SK-N-MC (cell line): Measurements from ENCODE around the gene ERCC6L.

ENCODE experiments used
- EZH2 ChIP-seq: fragments of 200-600 bp; sonication (generic); IDR thresholded peaks from one replicate; pipeline ENCODE4 v1.6.1; 2017; ENCODE audit warnings: antibody characterized with exemption
- FOXP2 ChIP-seq: optimal IDR thresholded peaks from 2 replicates; pipeline ENCODE3; 2011; ENCODE audit warnings: mild to moderate bottlenecking, moderate library complexity; ENCODE audit not compliant: insufficient read depth; ENCODE audit errors: extremely low read length, control extremely low read depth
- POLR2AphosphoS5 ChIP-seq: IDR thresholded peaks from 2 replicates; pipeline ENCODE4 v1.6.1; 2012; ENCODE audit warnings: mild to moderate bottlenecking, low read depth, low read length, borderline replicate concordance

GRCh38 chrX:72274526-72274925 is 35.7 kb upstream of the ERCC6L start:
- no peak for TF ChIP-seq EZH2
- TF ChIP-seq POLR2AphosphoS5: no peak
- TF ChIP-seq FOXP2: no peak
